Kidney glomerular epithelial cell (primary cell): ENCODE measurements around the gene FYB1.
"Not testable (repeated sequence)": the region's sequence is repeated elsewhere in the genome, so short reads cannot be mapped to it uniquely, and the experiment has no call there.

Experiments used
- DNase-seq: peaks from one replicate; lab custom pipeline; 2025; lab: John Stamatoyannopoulos, UW

The FYB1 gene

GRCh38 chr5:39187831-39188731, 31.3 kb downstream of the FYB1 start:
- no peak for DNase-seq

GRCh38 chr5:39186722-39187539, 32.4 kb downstream of the FYB1 start:
- DNase-seq = no peak

GRCh38 chr5:39186289-39186688, 33.1 kb downstream of the FYB1 start:
- DNase-seq = no peak

GRCh38 chr5:39185761-39186160, 33.6 kb downstream of the FYB1 start:
- DNase-seq = no peak

- DNase-seq = not testable (repeated sequence)
Measured at GRCh38 chr5:39179561-39179960, 39.8 kb downstream of the FYB1 start.

GRCh38 chr5:39178861-39179260, 40.5 kb downstream of the FYB1 start:
- DNase-seq = no peak

- DNase-seq = no peak
Measured at GRCh38 chr5:39178171-39178570, 41.2 kb downstream of the FYB1 start.

GRCh38 chr5:39177631-39177964, 41.8 kb downstream of the FYB1 start:
- DNase-seq = no peak

GRCh38 chr5:39176759-39177630, 42.4 kb downstream of the FYB1 start:
- DNase-seq = no peak

GRCh38 chr5:39175273-39175955, 43.9 kb downstream of the FYB1 start:
- no peak for DNase-seq

GRCh38 chr5:39173069-39173468, 46.3 kb downstream of the FYB1 start:
- no peak for DNase-seq

- no peak for DNase-seq
Measured at GRCh38 chr5:39172593-39172992, 46.8 kb downstream of the FYB1 start.

GRCh38 chr5:39171647-39172046, 47.7 kb downstream of the FYB1 start:
- DNase-seq = no peak

GRCh38 chr5:39169081-39169480, 50.3 kb downstream of the FYB1 start:
- no peak for DNase-seq

GRCh38 chr5:39167972-39168342, 51.4 kb downstream of the FYB1 start:
- DNase-seq = no peak

GRCh38 chr5:39167141-39167971, 52.0 kb downstream of the FYB1 start:
- no peak for DNase-seq

GRCh38 chr5:39164529-39165402, 54.6 kb downstream of the FYB1 start:
- no peak for DNase-seq

- DNase-seq = no peak
Measured at GRCh38 chr5:39164016-39164415, 55.3 kb downstream of the FYB1 start.

- no peak for DNase-seq
Measured at GRCh38 chr5:39161578-39161977, 57.8 kb downstream of the FYB1 start.
